Measurements from ENCODE around the gene FAM107B. TPM values are rescaled to one million over a fixed set of nuclear protein-coding genes. Genes with fewer than 3 reads are reported as not detected.

Gene FAM107B
- total and polyA plus RNA-seq, 2 experiments from 2014 or later = 85.5 to 85.9 TPM

DNA sequence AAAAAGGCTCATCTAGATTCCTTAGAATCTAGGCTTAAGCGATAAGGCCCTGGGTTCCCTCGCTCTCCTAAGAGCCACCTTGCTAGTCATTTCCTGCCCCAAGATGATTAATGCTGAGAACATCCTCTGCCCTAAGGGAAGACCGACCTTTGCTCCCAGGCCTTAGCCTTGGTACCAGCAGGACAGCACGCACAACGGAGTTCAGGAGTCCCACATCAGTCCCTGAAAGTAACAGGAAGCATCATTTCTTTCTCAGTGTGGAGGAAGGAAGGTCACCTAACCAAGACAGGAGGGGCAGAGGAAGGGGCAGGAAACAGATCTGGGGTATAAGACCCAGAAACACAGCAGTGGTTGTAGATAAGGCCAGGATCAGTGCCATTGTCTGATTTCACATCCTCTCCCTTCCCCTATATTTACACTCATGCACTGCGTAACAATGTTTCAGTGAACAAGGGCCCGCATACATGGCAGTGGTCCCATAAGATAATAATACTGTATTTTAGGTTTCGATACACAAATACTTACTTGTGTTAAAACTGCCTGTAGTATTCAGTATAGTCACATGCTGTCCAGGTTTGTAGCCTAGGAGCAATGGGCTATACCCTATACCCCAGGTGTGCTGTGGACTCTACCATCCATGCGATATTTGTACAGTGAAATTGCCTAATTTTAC, 8.1 kb upstream of the FAM107B start:
- no peaks in the 10 kb centered on the region for H3K36me3 ChIP-seq (replicated peaks; ENCODE audit: insufficient read depth, low read depth)
- peak; percentile 78 for DNase-seq (ENCODE audit: low spot score)
- peak overlapping the region; percentile 80 for H3K27ac ChIP-seq
- no peaks in the 10 kb centered on the region for H3K9me2 ChIP-seq (replicated peaks; ENCODE audit: insufficient read depth)
- TF ChIP-seq, protein P1, sequence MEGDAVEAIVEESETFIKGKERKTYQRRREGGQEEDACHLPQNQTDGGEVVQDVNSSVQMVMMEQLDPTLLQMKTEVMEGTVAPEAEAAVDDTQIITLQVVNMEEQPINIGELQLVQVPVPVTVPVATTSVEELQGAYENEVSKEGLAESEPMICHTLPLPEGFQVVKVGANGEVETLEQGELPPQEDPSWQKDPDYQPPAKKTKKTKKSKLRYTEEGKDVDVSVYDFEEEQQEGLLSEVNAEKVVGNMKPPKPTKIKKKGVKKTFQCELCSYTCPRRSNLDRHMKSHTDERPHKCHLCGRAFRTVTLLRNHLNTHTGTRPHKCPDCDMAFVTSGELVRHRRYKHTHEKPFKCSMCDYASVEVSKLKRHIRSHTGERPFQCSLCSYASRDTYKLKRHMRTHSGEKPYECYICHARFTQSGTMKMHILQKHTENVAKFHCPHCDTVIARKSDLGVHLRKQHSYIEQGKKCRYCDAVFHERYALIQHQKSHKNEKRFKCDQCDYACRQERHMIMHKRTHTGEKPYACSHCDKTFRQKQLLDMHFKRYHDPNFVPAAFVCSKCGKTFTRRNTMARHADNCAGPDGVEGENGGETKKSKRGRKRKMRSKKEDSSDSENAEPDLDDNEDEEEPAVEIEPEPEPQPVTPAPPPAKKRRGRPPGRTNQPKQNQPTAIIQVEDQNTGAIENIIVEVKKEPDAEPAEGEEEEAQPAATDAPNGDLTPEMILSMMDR (IDR thresholded peaks at IDR 0.05; ENCODE audit: poor library complexity) = no peak
- no peak for TF ChIP-seq EZH2phosphoT487 (IDR thresholded peaks at IDR 0.05; ENCODE audit: low read depth, severe bottlenecking, unreplicated experiment)
- no peak for TF ChIP-seq EZH2 (IDR thresholded peaks at IDR 0.05; ENCODE audit: borderline replicate concordance)
- 75% methylated on average over 9 of the region's 9 CpGs for WGBS (ENCODE audit: low lambda C conversion rate, missing lambda C conversion rate)
- H3K4me2 ChIP-seq = no peak overlapping the region
- H3K27me3 ChIP-seq = no peaks in the 10 kb centered on the region
- no peaks in the 10 kb centered on the region for H4K20me1 ChIP-seq (ENCODE audit: insufficient read depth, poor library complexity, severe bottlenecking)
- H3K9me3 ChIP-seq (ENCODE audit: low read depth) = no peaks in the 10 kb centered on the region
- no peak overlapping the region for H3K4me3 ChIP-seq
- no peaks in the 10 kb centered on the region for H3K79me2 ChIP-seq
- no peak overlapping the region for H2AFZ ChIP-seq
- peaks cover 10% of the 10 kb centered on the region for H3K4me1 ChIP-seq (ENCODE audit: insufficient read depth)

GRCh38 chr10:14781763-14782162, 7.1 kb upstream of the FAM107B start:
- Histone ChIP-seq H3K4me2 (no peak overlapping the region), H3K9me3 (ENCODE audit: low read depth) (no peaks in the 10 kb centered on the region), H3K79me2 (no peaks in the 10 kb centered on the region), H4K20me1 (ENCODE audit: insufficient read depth, poor library complexity, severe bottlenecking) (no peaks in the 10 kb centered on the region), H3K9me2 (replicated peaks; ENCODE audit: insufficient read depth) (no peaks in the 10 kb centered on the region), H3K27ac (peak overlapping the region; percentile 79), H2AFZ (no peak overlapping the region), H3K27me3 (no peaks in the 10 kb centered on the region), H3K4me1 (ENCODE audit: insufficient read depth) (peaks cover 10% of the 10 kb centered on the region), H3K4me3 (no peak overlapping the region), H3K36me3 (replicated peaks; ENCODE audit: insufficient read depth, low read depth) (no peaks in the 10 kb centered on the region)
- 80% methylated on average over 7 of the region's 7 CpGs for WGBS (ENCODE audit: low lambda C conversion rate, missing lambda C conversion rate)
- TF ChIP-seq, protein P1 (IDR thresholded peaks at IDR 0.05; ENCODE audit: poor library complexity) = no peak
- TF ChIP-seq EZH2 (IDR thresholded peaks at IDR 0.05; ENCODE audit: borderline replicate concordance) (no peak), EZH2phosphoT487 (IDR thresholded peaks at IDR 0.05; ENCODE audit: low read depth, severe bottlenecking, unreplicated experiment) (no peak)
- DNase-seq (ENCODE audit: low spot score) = peak; percentile 10

GRCh38 chr10:14779001-14779651, 4.4 kb upstream of the FAM107B start:
- Histone ChIP-seq H3K79me2 (no peaks in the 10 kb centered on the region), H3K4me1 (ENCODE audit: insufficient read depth) (peaks cover 10% of the 10 kb centered on the region), H4K20me1 (ENCODE audit: insufficient read depth, poor library complexity, severe bottlenecking) (no peaks in the 10 kb centered on the region), H3K36me3 (replicated peaks; ENCODE audit: insufficient read depth, low read depth) (no peaks in the 10 kb centered on the region), H3K9me2 (replicated peaks; ENCODE audit: insufficient read depth) (no peaks in the 10 kb centered on the region), H3K27me3 (no peaks in the 10 kb centered on the region), H2AFZ (no peak overlapping the region), H3K27ac (peak overlapping the region; percentile 62), H3K9me3 (ENCODE audit: low read depth) (no peaks in the 10 kb centered on the region), H3K4me2 (no peak overlapping the region), H3K4me3 (no peak overlapping the region)
- TF ChIP-seq, protein P1 (IDR thresholded peaks at IDR 0.05; ENCODE audit: poor library complexity) = no peak
- TF ChIP-seq EZH2phosphoT487 (IDR thresholded peaks at IDR 0.05; ENCODE audit: low read depth, severe bottlenecking, unreplicated experiment) (no peak), EZH2 (IDR thresholded peaks at IDR 0.05; ENCODE audit: borderline replicate concordance) (no peak)
- 51% methylated on average over 6 of the region's 6 CpGs for WGBS (ENCODE audit: low lambda C conversion rate, missing lambda C conversion rate)
- peak; percentile 35 for DNase-seq (ENCODE audit: low spot score)

Measured in hepatocyte (in vitro differentiated cells).